Kidney tubule cell (primary cell): ENCODE measurements around the gene RAB40AL.
"Not testable (repeated sequence)": the region's sequence is repeated elsewhere in the genome, so short reads cannot be mapped to it uniquely, and the experiment has no call there.

Experiments used
- DNase-seq: peaks from one replicate; pipeline ENCODE4 v3.0.0-alpha.2; 2018; ENCODE audit warnings: low spot score

RAB40AL gene, protein sequence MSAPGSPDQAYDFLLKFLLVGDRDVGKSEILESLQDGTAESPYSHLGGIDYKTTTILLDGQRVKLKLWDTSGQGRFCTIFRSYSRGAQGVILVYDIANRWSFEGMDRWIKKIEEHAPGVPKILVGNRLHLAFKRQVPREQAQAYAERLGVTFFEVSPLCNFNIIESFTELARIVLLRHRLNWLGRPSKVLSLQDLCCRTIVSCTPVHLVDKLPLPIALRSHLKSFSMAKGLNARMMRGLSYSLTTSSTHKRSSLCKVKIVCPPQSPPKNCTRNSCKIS

GRCh38 chrX:102936972-102937371 is at the start of gene RAB40AL:
RAB40AL (plus strand) TSS chrX:102937272; CDS start chrX:102937319, 47 bp downstream.
- not testable (repeated sequence) for DNase-seq

DNA sequence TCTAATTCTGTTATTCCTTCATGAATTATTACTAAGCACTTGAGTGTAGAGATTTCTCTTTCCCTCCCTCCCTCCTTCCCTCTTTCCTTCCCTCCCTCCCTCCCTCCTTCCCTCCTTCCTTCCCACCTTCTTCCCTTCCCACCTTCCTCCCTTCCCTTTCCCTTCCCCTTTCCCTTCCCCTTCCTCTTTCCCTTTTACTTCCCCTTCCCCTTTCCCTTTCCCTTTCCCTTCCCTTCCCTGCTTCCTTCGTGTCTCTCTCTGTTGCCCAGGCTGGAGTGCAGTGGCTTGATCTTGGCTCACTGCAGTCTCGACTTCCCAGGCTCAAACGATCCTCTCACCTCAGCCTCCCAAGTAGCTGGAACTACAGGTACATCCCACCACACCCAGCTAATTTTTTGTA is 49.4 kb upstream of the RAB40AL start:
- no peak for DNase-seq

DNA sequence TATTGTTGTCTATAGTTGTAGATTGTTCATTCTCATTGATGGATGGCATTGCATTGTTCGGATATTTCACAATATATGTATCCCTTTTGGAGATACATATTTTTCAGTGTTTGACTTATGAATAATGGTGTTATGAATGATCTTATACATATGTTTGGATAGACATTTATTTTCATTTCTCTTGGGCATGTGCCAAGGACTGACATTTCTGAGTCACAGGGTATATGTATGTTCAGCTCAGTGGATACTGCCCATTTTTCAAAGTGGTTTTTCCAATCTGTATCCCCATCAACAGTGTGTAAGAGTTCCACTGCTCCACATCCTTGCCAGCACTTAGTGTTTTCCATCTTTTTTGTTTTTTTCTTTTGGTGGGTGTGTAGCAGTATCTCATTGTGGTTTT is 45.0 kb upstream of the RAB40AL start:
- no peak for DNase-seq

GRCh38 chrX:102899940-102900916 is 36.8 kb upstream of the RAB40AL start:
- DNase-seq: peak; percentile 70

- DNase-seq: no peak
Measured at GRCh38 chrX:102902355-102902754, 34.7 kb upstream of the RAB40AL start.

GRCh38 chrX:102930990-102931756 is 5.9 kb upstream of the RAB40AL start:
- DNase-seq: no peak

- DNase-seq: peak; percentile 46
Measured at GRCh38 chrX:102934624-102935023, 2.4 kb upstream of the RAB40AL start.

DNA sequence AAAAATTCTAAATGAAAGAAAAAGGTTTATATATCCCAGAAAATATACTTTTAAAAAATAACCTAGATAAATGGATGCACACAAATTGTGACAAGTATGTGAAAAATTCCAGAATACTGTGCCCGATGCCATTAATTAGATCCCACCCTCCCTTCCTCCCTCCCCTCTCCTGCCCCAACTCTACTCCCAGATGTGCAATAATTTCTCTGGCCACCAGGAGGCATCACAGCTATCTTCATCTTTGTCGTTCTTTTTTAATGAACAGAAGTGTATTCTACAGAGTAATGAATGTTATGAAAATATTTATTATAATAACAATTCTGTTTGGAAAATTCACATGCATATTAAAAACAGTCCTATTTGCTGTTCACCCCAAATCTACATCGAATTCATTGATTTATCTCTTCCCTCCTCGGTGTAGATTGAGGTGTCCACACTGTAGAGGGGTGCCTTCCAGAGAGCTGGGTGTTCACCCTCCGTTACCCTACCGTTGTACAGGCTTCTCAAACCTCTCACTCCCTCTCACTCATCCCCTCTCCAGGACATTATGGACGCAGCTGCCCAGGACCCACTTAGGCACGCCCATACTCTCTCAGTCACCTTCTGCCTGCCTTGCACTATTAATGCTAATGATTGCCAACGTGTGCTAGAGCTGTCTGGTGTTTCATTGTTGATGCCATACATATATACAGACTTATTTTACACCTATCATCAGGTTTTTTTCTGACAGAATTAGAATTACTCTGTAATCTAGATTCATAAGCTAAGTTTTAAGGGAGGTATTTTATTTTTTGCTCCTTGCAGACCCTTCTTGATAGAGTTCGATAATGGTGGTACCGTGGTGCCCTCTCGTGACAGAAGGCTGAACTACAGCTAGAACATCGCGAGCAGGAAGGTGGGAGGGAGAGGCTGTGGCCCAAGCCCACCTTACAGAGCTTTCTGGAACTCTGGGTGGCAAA is 14.1 kb downstream of the RAB40AL start:
- DNase-seq: peak; percentile 52

- no peak for DNase-seq
Measured at GRCh38 chrX:102957751-102958150, 20.7 kb downstream of the RAB40AL start.

GRCh38 chrX:102958794-102959193 is 21.7 kb downstream of the RAB40AL start:
- DNase-seq: no peak

GRCh38 chrX:102959471-102959870 is 22.4 kb downstream of the RAB40AL start:
- DNase-seq: peak; percentile 29

GRCh38 chrX:102963955-102964354 is 26.9 kb downstream of the RAB40AL start:
- DNase-seq: no peak

DNA sequence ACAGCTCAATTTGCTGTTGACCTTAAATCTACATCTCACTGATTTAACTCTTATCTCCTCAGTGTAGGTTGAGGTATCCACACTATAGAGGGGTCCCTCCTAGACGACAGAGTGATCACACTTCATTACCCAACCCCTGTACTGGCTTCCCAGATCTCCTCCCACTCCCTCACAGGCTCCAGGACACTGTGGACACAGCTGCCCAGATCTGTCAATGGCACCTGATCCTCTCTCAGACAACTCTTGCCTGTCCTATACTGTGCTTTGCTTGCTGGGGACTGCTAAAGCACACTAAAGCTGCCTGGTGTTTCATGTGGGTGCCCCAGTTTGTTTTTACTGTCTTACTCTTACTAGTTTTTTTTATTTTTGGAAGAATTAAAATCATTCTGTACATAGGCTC is 27.9 kb downstream of the RAB40AL start:
- no peak for DNase-seq

- DNase-seq: no peak
Measured at GRCh38 chrX:102966701-102967100, 29.6 kb downstream of the RAB40AL start.

- no peak for DNase-seq
Measured at GRCh38 chrX:102968216-102968615, 31.1 kb downstream of the RAB40AL start.

DNA sequence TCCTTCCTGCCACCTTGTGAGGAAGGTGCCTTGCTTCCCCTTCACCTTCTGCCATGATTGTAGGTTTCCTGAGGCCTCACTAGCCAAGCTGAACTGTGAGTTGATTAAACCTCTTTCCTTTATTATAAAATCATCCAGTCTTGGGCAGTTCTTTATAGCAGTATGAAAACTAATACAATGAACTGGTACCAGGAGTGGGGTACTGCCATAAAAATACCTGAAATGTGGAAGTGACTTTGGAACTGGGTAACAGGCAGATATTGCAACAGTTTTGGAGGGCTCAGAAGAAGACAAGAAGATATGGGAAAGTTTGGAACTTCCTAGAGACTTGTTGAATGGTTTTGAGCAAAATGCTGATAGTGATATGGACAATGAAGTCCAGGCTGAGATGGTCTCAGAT is 34.5 kb downstream of the RAB40AL start:
- not testable (repeated sequence) for DNase-seq

GRCh38 chrX:102975016-102975415 is 37.9 kb downstream of the RAB40AL start:
- no peak for DNase-seq

- DNase-seq: no peak
Measured at GRCh38 chrX:102976286-102976685, 39.2 kb downstream of the RAB40AL start.

GRCh38 chrX:102976793-102977495 is 39.9 kb downstream of the RAB40AL start:
- peak; percentile 12 for DNase-seq

DNA sequence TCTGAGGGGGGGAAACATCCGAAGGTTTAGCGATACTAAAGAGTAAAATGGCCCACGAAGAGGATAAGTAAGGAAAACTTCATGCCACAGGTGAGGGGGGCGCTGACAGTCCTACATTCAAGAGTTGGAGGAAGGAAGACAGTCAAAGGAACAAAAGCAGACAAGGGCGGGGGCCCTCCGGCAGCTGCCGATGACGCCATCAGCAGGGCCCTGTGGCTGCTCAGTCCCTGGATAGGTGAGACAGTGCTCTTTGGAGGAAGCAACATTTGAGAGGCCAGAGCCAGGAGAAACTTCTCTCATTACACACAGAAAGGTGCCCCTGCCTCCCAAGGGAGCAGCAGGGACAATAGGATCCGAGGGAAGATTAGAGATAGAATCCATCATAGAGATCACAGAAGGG is 41.5 kb downstream of the RAB40AL start:
- DNase-seq: no peak
